ENCODE results near the gene RALGPS1. TPM values are rescaled to one million over a fixed set of nuclear protein-coding genes. Genes with fewer than 3 reads are reported as not detected.

RALGPS1 gene
- total RNA-seq, 1 donor from 2014 or later, result 11.9 TPM

GRCh38 chr9:127208416-127208815 lies 293.8 kb downstream of the RALGPS1 start:
- no peak for DNase-seq

DNA sequence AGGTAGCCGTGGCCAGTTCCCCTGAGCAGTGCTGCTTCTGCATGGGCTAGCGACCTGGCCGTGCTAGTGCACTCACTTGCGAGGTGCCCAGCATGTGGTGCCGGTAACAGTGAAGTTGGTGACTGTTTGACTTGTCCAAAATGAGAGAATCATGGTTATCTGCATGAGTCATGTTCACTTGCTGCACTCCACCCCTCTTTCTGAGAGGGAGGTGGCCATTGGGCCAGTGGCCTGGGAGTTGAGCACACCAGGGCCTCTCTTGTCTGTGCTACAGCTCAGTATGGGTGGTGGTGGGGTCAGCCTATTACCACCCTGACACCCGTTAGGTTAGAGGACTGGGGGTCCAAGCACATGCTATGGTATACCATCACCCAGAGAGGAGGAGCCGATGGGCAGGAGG lies 294.6 kb downstream of the RALGPS1 start:
- DNase-seq, result no peak

GRCh38 chr9:127209948-127210640 lies 295.5 kb downstream of the RALGPS1 start:
- DNase-seq, result no peak

- no peak for DNase-seq
Observed at GRCh38 chr9:127210851-127211730, 296.5 kb downstream of the RALGPS1 start.

DNA sequence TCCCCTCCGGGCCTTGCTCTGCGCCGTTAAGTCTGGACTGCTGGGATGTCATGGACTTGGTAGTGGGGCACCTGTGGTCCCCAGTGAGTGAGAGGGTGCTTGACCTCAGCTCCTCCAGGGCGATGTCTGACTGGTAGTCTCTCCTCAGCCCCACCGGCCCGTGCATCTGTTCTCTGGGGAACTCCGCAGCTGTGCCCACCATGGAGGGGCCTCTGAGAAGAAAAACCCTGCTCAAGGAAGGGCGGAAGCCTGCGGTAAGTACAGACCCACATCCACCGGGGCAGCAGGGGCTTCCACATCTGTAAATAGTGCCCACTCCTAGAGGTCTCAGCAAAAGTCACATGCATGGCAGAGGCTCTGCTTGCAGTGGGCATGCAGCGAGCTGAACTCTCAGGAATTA lies 297.4 kb downstream of the RALGPS1 start:
- DNase-seq, result no peak

GRCh38 chr9:127212453-127212852 lies 297.9 kb downstream of the RALGPS1 start:
- no peak for DNase-seq

DNA sequence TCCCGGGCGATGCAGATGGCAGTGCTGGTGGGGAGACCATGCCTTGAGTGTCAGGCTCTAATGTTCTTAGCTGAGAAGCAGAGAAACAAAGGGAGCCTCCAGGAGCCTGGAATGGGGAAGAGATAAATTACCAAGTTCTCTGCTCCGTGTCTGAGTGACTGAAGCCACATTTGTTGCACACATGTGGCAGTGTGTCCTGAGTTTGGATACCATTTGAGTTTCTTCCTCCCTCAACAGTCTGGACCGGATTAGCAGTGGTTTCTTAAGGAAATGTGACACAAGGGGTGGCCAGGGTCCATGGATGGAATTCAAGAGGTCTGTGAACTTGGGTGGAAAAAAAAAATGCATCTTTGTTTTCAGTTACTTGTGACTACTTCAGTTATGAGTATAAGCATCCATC lies 299.3 kb downstream of the RALGPS1 start:
- DNase-seq, result peak; percentile 88

DNA sequence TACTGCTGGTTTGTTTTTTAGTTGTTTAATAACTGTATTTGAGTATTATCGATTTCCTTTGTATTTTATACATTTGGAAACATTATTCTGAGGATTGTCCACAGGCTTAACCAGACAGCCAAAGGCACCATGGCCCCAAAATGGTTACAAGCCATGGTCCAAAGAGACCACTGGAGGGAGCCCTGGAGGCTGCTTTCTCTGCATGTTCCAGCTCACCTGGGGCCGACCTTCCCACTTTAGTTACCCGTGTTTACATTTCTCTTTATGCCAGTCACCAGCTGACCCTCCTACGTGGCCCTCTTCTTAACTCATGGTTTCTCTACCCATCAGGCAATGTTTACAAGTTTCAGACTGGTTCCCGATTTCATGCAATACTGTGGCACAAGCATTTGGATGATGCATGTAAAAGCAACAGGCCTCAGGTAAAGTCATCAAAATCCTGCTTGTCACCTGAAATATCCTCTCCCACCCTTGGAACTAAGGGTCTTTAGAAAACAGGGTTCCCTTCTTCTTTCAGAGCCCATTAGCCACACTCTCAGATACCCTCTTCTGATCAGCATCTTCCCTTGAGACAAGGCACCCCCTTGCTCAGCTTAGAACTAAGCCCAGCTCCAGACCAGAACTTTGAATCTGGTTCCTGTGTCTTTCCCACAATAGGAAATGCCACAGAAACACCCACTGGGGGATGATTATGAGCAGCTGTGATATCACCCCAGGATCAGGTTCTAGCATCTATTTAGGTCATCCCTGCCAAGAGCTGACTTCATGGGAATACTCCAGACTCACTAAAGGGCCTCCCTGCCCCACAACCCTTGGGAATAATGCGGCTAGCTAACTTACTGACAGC lies 300.1 kb downstream of the RALGPS1 start:
- peak; percentile 55 for DNase-seq

DNA sequence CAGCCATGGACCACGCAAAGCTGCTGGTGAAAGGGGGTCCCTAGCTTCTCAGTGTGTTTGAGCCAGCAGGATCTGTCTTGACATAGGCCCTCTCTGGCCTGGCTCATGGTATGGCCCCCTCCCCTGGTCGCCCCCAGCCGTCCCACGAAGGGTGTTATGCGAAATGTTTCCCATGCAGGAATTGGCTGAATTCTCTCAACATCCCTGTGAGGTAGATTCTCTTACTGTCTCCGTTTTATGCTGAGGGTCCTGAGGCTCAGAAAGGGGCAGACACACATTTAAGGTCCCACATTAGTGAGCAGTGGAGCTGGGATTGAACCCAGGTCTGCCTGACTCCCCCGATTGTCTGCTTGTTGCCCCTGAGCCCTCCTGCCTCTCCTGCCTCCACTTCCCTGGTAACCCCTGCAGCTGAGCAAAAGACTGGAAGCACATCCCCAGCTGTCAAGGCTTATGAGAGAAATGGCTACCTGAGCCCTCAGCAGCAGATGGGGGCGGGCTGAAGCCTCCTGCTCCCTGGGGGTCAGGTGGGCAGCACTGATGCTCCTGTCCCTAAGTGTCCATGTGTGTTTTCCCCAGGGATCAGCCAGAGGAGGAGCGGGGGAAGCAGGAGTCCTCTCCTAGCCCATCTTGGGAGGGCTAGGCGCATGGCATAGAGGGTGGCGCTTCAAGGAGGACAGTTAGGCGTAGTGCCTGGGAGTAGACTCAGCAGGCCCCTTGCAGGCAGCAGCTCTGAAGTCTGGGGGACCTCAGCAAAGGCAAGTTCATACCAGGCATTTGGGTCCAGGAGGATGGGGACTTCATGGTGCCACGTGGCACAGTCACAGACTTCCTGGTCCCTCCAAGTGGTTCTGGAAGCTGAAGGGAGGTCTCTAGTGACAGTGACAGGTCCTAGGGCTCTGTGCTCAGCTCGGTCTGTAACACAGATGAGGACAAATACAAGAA lies 301.0 kb downstream of the RALGPS1 start:
- no peak for DNase-seq

- no peak for DNase-seq
Observed at GRCh38 chr9:127216210-127216887, 301.8 kb downstream of the RALGPS1 start.

DNA sequence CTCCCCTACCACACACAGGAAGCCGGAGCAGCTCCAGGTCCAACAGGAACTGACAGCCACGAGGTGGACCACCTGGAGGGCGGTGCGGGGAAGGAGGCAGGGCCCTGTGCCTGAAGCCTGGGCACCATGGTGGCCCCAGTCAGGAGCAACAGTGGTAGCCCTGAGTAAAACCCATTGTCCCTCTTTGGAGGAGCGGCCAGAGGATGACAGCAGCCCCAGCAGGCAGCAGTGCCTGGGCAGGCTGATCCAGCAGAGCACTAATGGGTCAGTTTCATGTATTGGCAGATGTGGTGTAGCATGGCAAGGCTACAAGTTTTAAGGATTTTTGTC lies 302.3 kb downstream of the RALGPS1 start:
- no peak for DNase-seq

GRCh38 chr9:127218818-127219217 lies 304.2 kb downstream of the RALGPS1 start:
- DNase-seq, result no peak

DNA sequence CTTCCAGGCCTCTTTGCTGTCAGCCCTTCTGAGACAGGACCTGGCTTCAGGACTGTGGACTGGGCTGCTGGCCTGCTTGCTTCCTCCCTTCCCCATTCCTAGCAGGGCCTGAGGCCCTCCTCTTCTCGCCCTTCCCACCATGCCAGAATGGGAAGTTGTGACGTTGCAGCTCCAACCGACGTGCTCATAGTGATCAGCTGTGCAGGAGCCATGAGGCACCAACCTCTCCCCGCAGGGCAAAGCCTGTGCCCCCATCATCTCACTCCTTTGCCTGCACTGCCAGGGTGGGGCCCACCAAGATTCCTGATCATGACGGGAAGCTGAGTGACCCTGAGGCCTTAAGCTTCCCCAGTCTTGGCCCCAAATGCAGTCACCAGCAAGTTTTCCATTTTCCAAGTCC lies 304.9 kb downstream of the RALGPS1 start:
- DNase-seq, result no peak

- no peak for DNase-seq
Observed at GRCh38 chr9:127221695-127222094, 307.1 kb downstream of the RALGPS1 start.

DNA sequence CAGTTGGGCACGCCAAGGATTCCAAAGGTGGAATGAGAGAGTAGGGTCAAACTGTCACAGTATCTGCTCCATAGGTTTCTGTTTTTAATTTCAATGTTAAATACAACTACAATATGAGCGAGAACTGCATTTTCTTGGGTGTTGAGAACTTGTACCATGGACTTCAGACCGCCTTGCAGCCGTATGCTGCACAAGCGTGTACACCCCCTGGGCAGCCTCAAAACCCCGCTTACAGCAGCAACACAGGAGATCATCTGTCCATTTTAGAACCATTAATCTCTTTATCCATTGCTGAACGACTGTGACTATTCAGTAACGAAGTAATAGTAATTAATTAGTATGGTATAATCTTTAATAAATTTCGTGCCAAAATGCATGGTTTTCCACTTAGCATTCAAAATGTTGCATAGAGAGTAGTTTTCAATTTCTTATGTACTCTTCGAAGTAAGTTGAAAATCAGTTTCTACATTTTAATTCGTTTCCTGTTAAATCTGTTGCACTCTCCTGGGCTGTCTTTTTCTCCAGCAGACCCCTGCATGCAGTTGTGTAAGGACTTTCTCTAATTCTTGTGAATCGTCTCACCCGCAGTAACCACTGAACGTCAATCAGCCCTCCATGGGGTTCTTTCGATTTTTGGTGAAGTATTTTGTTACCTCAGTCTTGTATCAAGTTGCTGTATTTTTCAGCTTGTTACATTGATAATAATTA lies 308.0 kb downstream of the RALGPS1 start:
- no peak for DNase-seq

- DNase-seq, result no peak
Observed at GRCh38 chr9:127223266-127223665, 308.7 kb downstream of the RALGPS1 start.

DNA sequence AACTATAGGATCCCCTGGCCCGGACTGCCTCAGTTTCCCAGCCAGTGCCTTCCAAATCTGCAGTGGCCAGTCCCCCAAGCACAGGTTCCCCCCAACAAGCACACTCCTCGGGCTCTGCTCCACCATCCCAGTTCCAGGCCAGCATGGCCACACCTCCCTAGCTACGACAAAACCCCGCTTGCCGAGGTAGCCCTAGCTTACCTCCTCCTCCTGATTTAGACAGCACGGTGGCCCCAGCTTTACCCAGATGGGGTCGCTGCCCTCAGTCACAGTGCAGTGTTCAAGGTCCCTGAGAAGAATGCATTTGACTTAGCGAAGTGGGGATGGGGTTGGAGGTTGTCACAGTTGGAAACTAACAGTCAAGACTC lies 309.2 kb downstream of the RALGPS1 start:
- no peak for DNase-seq

GRCh38 chr9:127224178-127224882 lies 309.7 kb downstream of the RALGPS1 start:
- peak; percentile 84 for DNase-seq

DNA sequence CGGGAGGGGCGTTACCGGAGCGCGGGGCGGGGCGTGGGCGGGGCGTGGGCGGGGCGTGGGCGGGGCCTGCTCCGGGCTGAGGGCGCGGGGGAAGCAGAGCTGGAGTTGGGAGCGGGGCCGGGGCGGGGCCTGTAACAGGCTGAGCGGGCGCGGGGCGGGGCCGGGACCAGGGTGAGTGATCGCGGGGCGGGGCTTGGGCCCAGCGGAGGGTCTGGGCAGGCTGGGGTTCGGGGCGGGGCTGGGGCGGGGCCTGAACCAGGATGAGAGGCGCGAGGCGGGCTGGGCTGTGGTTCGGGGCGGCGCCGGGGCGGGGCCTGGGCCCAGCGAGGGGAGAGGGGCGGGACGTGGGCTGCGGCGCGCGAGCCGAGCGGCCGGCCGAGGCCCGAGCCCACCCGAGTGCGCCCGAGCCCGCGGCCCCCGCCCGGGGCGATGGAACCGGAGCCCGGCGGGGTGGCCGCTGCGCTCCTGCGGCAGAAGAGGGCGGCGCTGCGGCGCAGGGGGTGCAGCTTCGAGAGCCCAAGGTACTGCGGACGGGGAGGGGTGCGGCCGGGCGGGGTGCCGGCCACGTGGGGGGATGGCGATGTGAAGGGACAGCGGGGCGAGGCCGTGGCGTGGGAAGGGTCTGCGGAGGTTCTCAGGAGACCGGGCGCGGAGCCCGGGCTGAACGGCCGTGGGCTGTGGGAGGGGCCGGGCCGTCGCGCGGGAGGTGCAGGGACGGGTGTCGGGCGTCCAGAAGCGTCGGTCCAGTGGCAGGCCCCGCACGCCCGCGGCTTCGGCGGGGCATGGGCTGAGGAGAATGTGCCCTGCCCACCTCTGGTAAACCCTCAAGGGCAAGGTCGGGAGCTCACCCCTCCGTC lies 310.5 kb downstream of the RALGPS1 start:
- peak; percentile 95 for DNase-seq
